ENCODE data around the gene C5orf52. TPM values are rescaled to one million over a fixed set of nuclear protein-coding genes. Genes with fewer than 3 reads are reported as not detected.
A peak's percentile ranks its signal among the peaks of the same experiment; 100 is the strongest.
"Not testable (repeated sequence)": the region's sequence is repeated elsewhere in the genome, so short reads cannot be mapped to it uniquely, and the experiment has no call there.

Gene C5orf52
- total and polyA plus RNA-seq, 5 donors = not detected

DNA sequence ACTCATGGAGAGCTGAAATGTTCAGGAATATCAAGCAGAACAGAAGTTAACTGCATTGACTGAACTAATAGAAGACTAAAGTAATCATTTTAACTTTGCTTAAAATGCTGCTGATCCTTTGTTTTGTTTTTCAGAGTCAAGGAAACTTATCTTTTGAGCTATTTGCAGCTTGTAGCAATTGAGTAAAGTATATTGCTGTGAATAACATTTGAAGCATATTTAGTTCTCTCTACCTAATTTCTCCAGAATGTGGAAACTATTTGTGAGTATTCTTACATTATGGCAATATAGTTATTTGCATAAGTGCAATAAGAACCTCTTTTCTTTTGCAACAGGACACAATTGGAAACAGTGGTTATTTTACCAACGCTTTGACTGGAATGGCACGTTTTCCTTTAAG, 13.8 kb upstream of the C5orf52 start:
- Histone ChIP-seq H3K4me3 (ENCODE audit: low read length) (no peak overlapping the region), H3K27me3 (ENCODE audit: control insufficient read depth, insufficient read depth) (no peaks in the 10 kb centered on the region), H3K9me3 (ENCODE audit: control insufficient read depth, low read length) (no peaks in the 10 kb centered on the region), H3K27ac (ENCODE audit: low read length) (no peak overlapping the region), H3K4me1 (ENCODE audit: control insufficient read depth, insufficient read depth, low read length) (no peaks in the 10 kb centered on the region)
- WGBS = 70% methylated on average over 2 of the region's 2 CpGs
- DNase-seq (no peak), ATAC-seq (no peak)
- intact Hi-C loops (cut with DNase I) = no loop called here

DNA sequence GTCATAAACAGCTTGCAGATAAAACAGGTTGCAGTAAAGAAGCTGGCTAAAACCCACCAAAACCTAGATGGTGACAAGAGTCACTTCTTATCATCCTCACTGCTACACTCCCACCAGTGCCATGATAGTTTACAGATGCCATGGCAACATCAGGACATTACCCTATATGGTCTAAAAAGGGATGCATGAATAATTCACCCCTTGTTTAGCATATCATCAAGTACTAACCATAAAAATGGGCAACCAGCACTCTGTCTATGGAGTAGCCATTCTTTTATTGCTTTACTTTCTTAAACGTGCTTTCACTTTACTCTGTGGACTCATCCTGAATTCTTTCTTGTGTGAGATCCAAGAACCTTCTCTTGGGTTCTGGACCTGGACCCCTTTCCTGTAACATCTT, 12.4 kb upstream of the C5orf52 start:
- H3K4me3 ChIP-seq (ENCODE audit: low read length) = no peak overlapping the region
- DNase-seq = no peak
- no peaks in the 10 kb centered on the region for H3K4me1 ChIP-seq (ENCODE audit: control insufficient read depth, insufficient read depth, low read length)
- ATAC-seq = no peak
- H3K9me3 ChIP-seq (ENCODE audit: control insufficient read depth, low read length) = no peaks in the 10 kb centered on the region
- 78% methylated on average over 1 of the region's 1 CpG for whole genome bisulfite sequencing
- intact Hi-C loops (cut with DNase I) = no loop called here
- H3K27ac ChIP-seq (ENCODE audit: low read length) = no peak overlapping the region
- H3K27me3 ChIP-seq (ENCODE audit: control insufficient read depth, insufficient read depth) = no peaks in the 10 kb centered on the region

DNA sequence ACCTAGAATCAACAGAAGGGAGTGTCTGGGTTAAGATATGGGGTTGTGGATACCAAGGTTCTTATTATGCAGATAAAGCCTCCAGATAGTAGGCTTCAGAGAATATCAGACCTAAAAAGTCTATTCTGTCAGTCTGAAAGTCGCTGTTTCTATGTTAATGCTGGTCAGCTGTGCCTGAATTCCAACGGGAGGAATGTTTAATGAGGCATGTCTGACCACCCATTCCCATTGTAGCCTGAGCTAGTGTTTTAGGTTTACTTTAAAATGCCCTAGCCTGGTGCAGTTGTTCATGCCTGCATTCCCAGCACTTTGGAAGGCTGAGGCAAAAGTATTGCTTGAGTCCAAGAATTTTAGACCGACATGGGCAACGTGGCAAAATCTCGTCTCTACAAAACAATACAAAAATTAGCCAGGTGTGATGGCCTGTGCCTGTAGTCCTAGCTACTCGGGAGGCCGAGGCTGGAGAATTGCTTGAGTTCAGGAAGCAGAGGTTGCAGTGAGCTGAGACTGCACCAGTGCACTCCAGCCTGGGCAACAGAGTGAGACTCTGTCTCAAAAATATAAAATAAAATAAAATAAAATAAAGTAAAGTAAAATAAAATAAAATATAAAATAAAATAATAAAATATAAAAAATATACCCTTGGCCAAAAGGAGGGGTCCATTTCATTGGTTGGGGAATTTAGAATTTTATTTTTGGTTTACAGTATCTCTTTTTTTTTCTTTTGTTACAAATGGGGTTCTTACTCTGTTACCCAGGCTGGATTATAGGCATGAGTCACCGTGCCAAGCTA, 11.3 kb upstream of the C5orf52 start:
- H3K4me3 ChIP-seq (ENCODE audit: low read length) = no peak overlapping the region
- H3K4me1 ChIP-seq (ENCODE audit: control insufficient read depth, insufficient read depth, low read length) = no peaks in the 10 kb centered on the region
- ATAC-seq (no peak), DNase-seq (no peak)
- intact Hi-C loops (cut with DNase I) = no loop called here
- 91% methylated on average over 8 of the region's 8 CpGs for WGBS
- H3K27ac ChIP-seq (ENCODE audit: low read length) = no peak overlapping the region
- no peaks in the 10 kb centered on the region for H3K9me3 ChIP-seq (ENCODE audit: control insufficient read depth, low read length)
- no peaks in the 10 kb centered on the region for H3K27me3 ChIP-seq (ENCODE audit: control insufficient read depth, insufficient read depth)

DNA sequence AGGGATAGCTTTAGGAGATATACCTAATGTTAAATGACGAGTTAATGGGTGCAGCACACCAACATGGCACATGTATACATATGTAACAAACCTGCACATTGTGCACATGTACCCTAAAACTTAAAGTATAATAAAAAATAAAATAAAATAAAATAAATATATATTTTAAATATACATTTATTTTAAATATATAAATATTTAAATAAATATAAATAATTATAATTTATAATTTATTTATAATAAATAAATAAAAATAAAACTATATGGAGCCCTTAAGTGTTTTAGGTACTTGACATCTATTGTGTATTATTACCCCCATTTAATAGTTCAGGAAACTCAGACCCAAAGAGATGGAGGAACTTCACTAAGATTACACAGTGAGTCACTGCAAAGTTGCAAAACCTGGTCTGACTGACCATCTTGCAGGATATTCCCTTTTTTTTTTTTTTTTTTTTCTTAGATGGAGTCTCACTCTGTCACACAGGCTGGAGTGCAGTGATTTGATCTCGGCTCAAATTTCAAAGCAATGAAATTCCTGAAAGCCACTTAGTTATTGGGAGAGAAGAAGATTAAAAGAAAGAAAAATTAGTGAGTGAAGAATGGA, 5.8 kb upstream of the C5orf52 start:
- Histone ChIP-seq H3K9me3 (ENCODE audit: control insufficient read depth, low read length) (no peaks in the 10 kb centered on the region), H3K27ac (ENCODE audit: low read length) (no peak overlapping the region), H3K4me1 (ENCODE audit: control insufficient read depth, insufficient read depth, low read length) (no peaks in the 10 kb centered on the region), H3K4me3 (ENCODE audit: low read length) (no peak overlapping the region), H3K27me3 (ENCODE audit: control insufficient read depth, insufficient read depth) (no peaks in the 10 kb centered on the region)
- ATAC-seq (no peak), DNase-seq (no peak)
- intact Hi-C loops (cut with DNase I) = no loop called here
- 86% methylated on average over 2 of the region's 2 CpGs for WGBS

DNA sequence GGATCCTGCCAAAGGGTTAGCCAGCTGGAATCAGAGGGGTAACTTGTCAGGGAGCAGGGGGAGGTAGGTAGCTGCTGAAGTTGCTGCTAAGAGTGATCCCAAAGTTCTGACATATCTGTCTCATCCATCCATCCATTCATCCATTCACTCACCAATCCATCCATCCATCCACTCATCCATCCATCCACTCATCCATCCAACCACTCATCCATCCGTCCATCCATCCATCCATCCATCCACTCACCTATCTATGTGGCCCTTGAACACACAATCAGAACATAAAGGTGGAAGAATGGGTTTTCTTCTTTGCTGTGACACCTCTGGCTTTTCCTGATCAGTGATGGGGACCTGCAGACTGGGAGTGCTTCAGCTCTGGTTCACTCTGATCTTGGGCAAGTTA, 3.0 kb upstream of the C5orf52 start:
- Histone ChIP-seq H3K27ac (ENCODE audit: low read length) (no peak overlapping the region), H3K4me1 (ENCODE audit: control insufficient read depth, insufficient read depth, low read length) (no peaks in the 10 kb centered on the region), H3K27me3 (ENCODE audit: control insufficient read depth, insufficient read depth) (no peaks in the 10 kb centered on the region), H3K4me3 (ENCODE audit: low read length) (no peak overlapping the region), H3K9me3 (ENCODE audit: control insufficient read depth, low read length) (no peaks in the 10 kb centered on the region)
- no peak for ATAC-seq
- 86% methylated on average over 1 of the region's 1 CpG for WGBS
- no peak for DNase-seq
- intact Hi-C loops (cut with DNase I) = no loop called here

DNA sequence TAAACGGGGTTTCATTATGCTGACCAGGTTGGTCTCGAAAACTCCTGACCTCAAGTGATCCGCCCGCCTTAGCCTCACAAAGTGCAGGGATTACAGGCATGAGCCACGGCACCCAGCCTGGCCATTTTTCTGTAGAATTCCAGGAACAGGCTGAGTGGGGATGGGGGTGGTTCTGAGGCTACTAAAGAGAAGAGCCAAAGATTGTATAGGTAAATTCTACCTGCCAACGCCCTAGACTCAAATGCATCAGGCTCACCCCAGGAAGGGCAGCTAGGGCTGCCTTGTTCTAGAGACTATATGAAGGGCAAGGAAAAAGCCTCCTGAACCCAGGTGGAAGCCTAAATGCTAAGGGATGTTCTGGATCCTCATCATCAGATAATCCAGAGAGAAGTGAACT, 1.6 kb upstream of the C5orf52 start:
- intact Hi-C loops (cut with DNase I) = no loop called here
- Histone ChIP-seq H3K4me3 (ENCODE audit: low read length) (no peak overlapping the region), H3K27ac (ENCODE audit: low read length) (no peak overlapping the region), H3K4me1 (ENCODE audit: control insufficient read depth, insufficient read depth, low read length) (no peaks in the 10 kb centered on the region), H3K27me3 (ENCODE audit: control insufficient read depth, insufficient read depth) (no peaks in the 10 kb centered on the region), H3K9me3 (ENCODE audit: control insufficient read depth, low read length) (no peaks in the 10 kb centered on the region)
- 95% methylated on average over 6 of the region's 6 CpGs for WGBS
- ATAC-seq (no peak), DNase-seq (no peak)

DNA sequence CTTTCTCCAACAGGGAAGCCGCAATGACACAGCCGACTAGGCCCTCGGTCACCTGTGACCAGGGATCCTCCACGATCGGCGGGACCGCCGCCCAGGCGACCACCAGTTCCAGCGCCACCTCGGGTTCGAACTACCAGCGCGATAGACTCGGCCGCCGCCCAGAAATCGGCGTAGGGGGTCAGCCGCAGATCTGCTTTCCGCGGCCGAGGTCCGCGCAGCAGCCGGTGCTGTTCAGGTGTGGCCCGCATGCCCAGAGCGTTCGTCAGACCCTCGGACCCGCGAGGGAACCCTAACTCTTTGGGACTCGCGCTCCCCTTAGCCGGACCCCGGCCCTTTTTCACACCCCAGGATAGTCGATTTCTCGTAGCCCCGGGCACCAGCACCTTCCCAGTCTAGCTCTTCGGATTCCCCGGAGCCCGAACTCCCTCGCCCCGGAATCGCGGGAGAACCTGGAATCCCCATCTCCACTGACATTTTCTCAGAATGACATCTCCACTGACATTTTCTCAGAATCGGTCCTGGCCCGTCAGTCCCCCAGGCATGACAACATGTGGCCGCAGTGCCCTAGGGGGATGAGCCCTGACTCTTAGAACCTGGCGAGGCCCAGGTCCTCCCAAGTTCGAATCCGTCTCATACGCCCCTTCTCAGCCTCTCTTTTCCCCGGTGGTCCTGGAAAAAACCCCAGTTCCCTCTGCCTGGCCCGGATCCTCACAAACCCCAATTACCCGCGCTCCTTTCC, 428 bp downstream of the C5orf52 start:
- ATAC-seq (peak in 1 of 2 donors; percentile 13), DNase-seq (peak in 1 of 3 donors; percentile 13)
- H3K4me1 ChIP-seq (ENCODE audit: control insufficient read depth, insufficient read depth, low read length) = no peaks in the 10 kb centered on the region
- no peak overlapping the region for H3K27ac ChIP-seq (ENCODE audit: low read length)
- H3K9me3 ChIP-seq (ENCODE audit: control insufficient read depth, low read length) = no peaks in the 10 kb centered on the region
- intact Hi-C loops (cut with DNase I) = no loop called here
- 32% methylated on average over 57 of the region's 57 CpGs for WGBS
- peak overlapping the region; percentile 30 for H3K4me3 ChIP-seq (ENCODE audit: low read length)
- H3K27me3 ChIP-seq (ENCODE audit: control insufficient read depth, insufficient read depth) = no peaks in the 10 kb centered on the region

DNA sequence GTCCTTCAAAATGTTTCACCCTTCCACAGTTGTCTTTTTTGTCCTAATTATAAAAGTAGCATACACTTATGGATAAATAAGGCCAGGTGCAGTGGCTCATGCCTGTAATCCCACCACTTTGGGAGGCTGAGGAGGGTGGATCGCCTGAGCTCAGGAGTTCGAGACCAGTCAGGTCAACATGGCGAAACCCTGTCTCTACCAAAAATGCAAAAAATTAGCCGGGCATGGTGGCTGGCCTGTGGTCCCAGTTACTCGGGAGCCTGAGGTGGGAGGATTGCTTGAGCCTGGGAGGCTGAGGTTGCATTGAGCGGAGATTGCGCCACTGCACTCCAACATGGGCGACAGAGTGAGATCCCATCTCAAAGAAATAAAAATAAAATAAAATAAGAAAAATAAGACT, 1.6 kb downstream of the C5orf52 start:
- Histone ChIP-seq H3K27me3 (ENCODE audit: control insufficient read depth, insufficient read depth) (no peaks in the 10 kb centered on the region), H3K4me1 (ENCODE audit: control insufficient read depth, insufficient read depth, low read length) (no peaks in the 10 kb centered on the region), H3K27ac (ENCODE audit: low read length) (no peak overlapping the region), H3K9me3 (ENCODE audit: control insufficient read depth, low read length) (no peaks in the 10 kb centered on the region), H3K4me3 (ENCODE audit: low read length) (no peak overlapping the region)
- 93% methylated on average over 8 of the region's 8 CpGs for WGBS
- ATAC-seq (no peak), DNase-seq (no peak)
- intact Hi-C loops (cut with DNase I) = no loop called here

DNA sequence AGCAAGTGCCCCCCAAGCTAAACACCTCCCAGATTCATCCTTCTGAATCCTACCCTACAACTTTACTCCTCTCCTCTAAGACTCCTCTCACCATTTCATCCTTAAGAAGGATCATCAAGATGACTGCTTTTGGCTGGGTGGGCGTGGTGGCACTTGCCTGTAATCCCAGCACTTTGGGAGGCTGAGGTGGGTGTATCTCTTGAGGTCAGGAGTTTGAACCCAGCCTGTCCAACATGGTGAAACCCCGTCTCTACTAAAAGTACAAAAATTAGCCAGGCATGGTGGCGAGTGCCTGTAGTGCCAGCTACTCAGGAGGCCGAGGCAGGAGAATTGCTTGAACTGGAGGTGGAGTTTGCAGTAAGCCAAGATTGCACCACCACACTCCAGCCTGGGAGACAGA, 3.0 kb downstream of the C5orf52 start:
- H3K4me3 ChIP-seq (ENCODE audit: low read length); H3K4me1 ChIP-seq (ENCODE audit: control insufficient read depth, insufficient read depth, low read length); H3K27ac ChIP-seq (ENCODE audit: low read length); H3K9me3 ChIP-seq (ENCODE audit: control insufficient read depth, low read length); H3K27me3 ChIP-seq (ENCODE audit: control insufficient read depth, insufficient read depth); ATAC-seq; intact Hi-C loops (cut with DNase I); DNase-seq: not testable (repeated sequence)
- 94% methylated on average over 4 of the region's 4 CpGs for WGBS

DNA sequence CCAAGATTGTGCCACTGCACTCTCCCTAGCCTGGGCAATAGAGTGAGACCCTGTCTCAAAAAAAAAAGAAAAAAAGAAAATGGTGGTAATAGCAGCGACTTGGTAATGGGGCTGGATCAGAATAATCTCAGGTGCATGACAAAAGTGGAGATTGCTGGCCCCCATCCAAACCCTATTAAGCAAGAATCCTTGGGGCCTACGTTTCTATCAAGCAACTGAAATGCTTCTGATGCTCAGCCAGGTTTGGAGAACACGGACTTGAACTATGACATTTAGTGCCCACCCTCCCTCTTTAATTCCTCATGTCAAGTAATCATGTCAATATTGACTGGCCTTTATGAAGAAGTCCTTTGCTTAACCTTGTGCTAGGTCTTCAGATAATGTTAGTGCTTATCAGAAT, 6.6 kb downstream of the C5orf52 start:
- H3K9me3 ChIP-seq (ENCODE audit: control insufficient read depth, low read length) = no peaks in the 10 kb centered on the region
- ATAC-seq = no peak
- no peak overlapping the region for H3K27ac ChIP-seq (ENCODE audit: low read length)
- DNase-seq = no peak
- 70% methylated on average over 3 of the region's 3 CpGs for whole genome bisulfite sequencing
- H3K4me1 ChIP-seq (ENCODE audit: control insufficient read depth, insufficient read depth, low read length) = no peaks in the 10 kb centered on the region
- no peak overlapping the region for H3K4me3 ChIP-seq (ENCODE audit: low read length)
- H3K27me3 ChIP-seq (ENCODE audit: control insufficient read depth, insufficient read depth) = no peaks in the 10 kb centered on the region
- intact Hi-C loops (cut with DNase I) = no loop called here

DNA sequence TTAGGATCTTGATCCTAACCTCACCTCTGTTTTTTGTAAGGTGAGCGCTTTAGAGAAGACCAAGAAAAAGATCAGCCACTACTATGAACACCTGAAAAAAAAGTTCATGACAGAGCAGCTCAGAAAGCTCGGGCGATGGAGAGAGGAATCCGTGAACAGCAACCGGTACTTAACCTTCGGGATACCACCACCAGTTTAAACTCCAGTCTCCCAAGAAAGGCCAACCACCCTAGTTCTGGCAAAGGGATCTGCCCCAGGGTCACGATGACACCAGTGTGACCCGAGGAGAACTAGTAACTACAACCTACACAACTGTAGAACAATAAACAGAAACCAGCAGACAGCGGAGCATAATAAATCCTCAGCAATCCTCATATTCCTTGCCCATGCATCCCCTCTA, 8.5 kb downstream of the C5orf52 start:
- intact Hi-C loops (cut with DNase I) = no loop called here
- 94% methylated on average over 9 of the region's 9 CpGs for WGBS

More for the DNA sequence above, 8.5 kb downstream of the C5orf52 start:
- Histone ChIP-seq H3K27me3 (ENCODE audit: control insufficient read depth, insufficient read depth) (no peaks in the 10 kb centered on the region), H3K9me3 (ENCODE audit: control insufficient read depth, low read length) (no peaks in the 10 kb centered on the region), H3K4me1 (ENCODE audit: control insufficient read depth, insufficient read depth, low read length) (no peaks in the 10 kb centered on the region), H3K4me3 (ENCODE audit: low read length) (no peak overlapping the region), H3K27ac (ENCODE audit: low read length) (no peak overlapping the region)
- DNase-seq (no peak), ATAC-seq (no peak)

Data from right cardiac atrium (tissue), 5 donors.